GM12865 (cell line): Measurements from ENCODE around the gene TRHDE.

Experiments
- DNase-seq: peaks from one replicate; pipeline ENCODE4 v3.0.0; 2010; ENCODE audit warnings: low read depth
- H3K4me3 ChIP-seq: 2 replicates; pipeline ENCODE4 v1.5.1; 2011; ENCODE audit warnings: mild to moderate bottlenecking, low read depth, low read length, control low read depth
- TF ChIP-seq, protein P1 (sequence below): IDR thresholded peaks from 2 replicates; pipeline ENCODE4 v1.5.1; 2011; ENCODE audit warnings: low read length, control low read depth, low read depth, inconsistent platforms; ENCODE audit not compliant: insufficient read depth; ENCODE audit errors: missing control alignments

TRHDE gene, protein sequence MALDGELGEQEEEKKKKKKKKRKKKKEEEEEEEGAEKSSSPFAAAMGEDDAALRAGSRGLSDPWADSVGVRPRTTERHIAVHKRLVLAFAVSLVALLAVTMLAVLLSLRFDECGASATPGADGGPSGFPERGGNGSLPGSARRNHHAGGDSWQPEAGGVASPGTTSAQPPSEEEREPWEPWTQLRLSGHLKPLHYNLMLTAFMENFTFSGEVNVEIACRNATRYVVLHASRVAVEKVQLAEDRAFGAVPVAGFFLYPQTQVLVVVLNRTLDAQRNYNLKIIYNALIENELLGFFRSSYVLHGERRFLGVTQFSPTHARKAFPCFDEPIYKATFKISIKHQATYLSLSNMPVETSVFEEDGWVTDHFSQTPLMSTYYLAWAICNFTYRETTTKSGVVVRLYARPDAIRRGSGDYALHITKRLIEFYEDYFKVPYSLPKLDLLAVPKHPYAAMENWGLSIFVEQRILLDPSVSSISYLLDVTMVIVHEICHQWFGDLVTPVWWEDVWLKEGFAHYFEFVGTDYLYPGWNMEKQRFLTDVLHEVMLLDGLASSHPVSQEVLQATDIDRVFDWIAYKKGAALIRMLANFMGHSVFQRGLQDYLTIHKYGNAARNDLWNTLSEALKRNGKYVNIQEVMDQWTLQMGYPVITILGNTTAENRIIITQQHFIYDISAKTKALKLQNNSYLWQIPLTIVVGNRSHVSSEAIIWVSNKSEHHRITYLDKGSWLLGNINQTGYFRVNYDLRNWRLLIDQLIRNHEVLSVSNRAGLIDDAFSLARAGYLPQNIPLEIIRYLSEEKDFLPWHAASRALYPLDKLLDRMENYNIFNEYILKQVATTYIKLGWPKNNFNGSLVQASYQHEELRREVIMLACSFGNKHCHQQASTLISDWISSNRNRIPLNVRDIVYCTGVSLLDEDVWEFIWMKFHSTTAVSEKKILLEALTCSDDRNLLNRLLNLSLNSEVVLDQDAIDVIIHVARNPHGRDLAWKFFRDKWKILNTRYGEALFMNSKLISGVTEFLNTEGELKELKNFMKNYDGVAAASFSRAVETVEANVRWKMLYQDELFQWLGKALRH

DNA sequence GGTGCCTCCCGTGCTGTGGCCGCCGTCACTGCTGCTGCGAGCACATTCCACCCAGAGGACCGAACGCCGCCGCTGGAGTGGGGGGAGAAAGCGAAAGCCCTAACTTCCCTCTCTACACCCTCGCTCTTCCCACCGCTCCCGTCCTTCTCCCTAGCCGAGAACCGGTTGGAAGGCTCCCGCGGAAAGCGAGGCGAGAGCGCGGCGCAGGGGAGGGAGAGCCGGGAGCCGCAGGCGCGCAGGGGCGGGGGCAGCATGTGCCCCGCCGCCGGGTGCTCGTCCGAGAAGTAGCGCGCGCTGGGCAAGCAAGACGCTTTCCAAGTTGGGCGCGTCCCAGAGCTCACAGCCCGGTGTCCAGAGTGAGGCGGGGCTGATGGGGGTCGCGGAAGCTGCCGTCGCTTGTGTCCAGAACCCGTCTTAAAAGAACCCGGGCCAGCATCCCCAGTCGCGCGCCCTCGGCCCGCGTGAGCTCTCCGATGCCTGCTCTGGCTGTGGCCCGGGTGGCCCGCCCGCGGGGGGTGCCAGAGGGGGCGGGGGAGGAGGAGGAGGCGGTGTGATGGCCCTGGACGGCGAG, at the start of gene TRHDE:
TSS of gene TRHDE (plus strand) at position 280 of the 571 bp plus-strand sequence. CDS start at position 554, 274 bp downstream.
- TF ChIP-seq, protein P1, sequence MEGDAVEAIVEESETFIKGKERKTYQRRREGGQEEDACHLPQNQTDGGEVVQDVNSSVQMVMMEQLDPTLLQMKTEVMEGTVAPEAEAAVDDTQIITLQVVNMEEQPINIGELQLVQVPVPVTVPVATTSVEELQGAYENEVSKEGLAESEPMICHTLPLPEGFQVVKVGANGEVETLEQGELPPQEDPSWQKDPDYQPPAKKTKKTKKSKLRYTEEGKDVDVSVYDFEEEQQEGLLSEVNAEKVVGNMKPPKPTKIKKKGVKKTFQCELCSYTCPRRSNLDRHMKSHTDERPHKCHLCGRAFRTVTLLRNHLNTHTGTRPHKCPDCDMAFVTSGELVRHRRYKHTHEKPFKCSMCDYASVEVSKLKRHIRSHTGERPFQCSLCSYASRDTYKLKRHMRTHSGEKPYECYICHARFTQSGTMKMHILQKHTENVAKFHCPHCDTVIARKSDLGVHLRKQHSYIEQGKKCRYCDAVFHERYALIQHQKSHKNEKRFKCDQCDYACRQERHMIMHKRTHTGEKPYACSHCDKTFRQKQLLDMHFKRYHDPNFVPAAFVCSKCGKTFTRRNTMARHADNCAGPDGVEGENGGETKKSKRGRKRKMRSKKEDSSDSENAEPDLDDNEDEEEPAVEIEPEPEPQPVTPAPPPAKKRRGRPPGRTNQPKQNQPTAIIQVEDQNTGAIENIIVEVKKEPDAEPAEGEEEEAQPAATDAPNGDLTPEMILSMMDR: no peak
- DNase-seq: no peak
- no peak within 1 kb of the TSS for H3K4me3 ChIP-seq

DNA sequence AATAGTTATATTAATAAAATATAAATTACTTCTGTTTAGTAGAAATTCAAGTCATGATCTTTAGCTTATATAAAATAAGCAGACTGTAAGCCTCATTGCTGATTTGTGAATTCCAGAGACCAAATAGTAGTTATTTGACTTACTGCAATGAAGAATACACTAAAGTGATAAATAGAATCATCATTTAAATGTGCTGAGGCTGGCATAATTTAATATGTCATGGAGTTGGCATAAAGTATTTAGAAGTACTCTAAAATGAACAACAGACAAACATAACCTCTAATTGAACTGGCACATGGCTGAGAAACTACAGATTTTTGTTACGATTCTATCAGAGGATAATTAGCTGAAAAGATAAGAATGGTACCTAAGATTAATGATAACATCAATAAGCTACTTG, 45.7 kb upstream of the TRHDE start:
- H3K4me3 ChIP-seq: no peak overlapping the region
- no peak for DNase-seq
- TF ChIP-seq, protein P1: no peak

DNA sequence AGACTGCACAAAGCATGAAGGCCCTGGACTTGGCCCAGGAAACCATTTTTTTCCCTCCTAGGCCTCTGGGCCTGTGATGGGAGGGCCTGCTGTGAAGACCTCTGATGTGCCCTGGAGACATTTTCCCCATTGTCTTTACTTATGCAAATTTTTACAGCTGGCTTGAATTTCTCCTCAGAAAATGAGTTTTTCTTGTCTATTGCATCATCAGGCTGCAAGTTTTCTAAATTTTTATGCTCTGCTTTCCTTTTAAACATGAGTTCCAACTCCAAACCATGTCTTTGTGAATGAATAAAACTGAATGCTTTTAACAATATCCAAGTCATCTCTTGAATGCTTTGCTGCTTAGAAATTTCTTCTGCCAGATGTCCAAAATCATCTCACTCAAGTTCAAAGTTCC, 43.7 kb upstream of the TRHDE start:
- TF ChIP-seq, protein P1: no peak
- DNase-seq: no peak

DNA sequence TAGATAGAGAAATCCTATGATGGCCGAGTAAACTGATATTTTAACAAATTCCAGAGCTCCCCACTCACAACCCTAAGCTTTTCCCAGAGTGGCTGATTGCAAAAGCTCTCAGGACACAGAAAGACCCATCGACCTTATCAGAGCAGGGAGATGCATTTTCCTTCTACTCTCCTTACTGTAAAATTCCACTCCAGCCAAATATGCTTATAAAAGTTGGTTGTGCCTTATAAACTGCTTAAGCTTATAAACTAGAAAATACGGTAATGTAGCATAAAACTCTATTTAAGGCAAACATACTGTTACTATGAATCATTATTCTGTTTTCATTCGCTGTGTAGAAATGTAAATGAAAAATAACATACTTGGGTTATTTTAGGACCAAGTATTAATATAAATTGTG, 41.6 kb upstream of the TRHDE start:
- no peak for DNase-seq
- TF ChIP-seq, protein P1: no peak
- H3K4me3 ChIP-seq: no peak overlapping the region

More for the DNA sequence above, 43.7 kb upstream of the TRHDE start:
- no peak overlapping the region for H3K4me3 ChIP-seq

DNA sequence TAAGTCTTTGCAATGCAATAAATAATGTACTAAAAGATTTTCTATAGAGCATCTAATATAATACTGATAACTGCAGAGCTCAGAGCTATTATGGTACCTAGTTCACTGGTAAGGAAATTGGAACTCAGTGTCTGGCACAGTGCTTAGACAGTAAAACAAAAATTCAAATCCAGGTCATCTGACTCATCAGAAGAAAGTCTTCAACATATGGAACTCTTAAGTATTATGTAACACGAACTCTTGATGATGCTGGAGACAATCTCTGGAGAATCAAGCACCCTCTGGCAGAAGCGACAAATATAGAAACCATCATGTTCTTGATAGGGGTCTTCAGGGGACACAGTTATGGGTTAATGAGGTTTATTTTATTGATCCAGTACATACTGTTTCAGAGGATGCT, 37.3 kb upstream of the TRHDE start:
- DNase-seq: no peak
- no peak overlapping the region for H3K4me3 ChIP-seq
- TF ChIP-seq, protein P1: no peak

DNA sequence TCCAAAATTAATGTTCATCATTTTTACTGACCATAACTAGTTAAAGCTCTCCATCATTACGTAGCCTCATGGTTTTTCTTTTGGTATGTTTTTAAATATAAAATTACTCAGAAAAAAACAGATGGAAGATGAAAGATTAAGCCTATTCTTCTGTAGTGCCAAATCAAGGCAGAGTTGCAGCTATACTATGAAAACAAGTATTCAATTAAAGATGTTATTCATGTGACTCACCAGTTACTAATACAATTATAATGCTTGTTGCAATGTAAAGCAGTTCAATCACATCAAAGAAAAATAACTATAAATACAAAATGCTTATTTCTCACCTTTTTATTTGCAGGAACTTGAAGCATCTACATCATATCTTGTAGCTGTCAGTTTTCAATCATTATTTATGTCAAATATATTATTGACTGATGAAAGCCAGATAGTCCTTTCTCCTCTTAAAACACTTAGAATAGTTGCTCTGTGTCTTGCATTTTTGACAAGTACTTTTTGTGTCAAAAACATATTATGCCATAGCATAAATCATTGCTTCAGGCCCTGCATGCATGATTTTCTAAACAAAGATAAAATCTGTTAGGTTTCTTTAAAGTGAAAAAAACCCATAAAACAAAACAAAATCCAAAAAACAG, 36.0 kb upstream of the TRHDE start:
- no peak for DNase-seq
- no peak overlapping the region for H3K4me3 ChIP-seq
- TF ChIP-seq, protein P1: no peak
